Mammary epithelial cell (primary cell): ENCODE results near the gene ENTHD1.

Experiments used
- EZH2 ChIP-seq: IDR thresholded peaks from 2 replicates; pipeline ENCODE4 v1.6.1; 2012; ENCODE audit warnings: low read length, inconsistent platforms, borderline replicate concordance
- TF ChIP-seq, protein P1 (sequence below), 2 donors: IDR thresholded peaks in 1 of 2; conservative IDR thresholded peaks in 1 of 2; 2 replicates each; pipeline ENCODE4 v1.5.1; 2011 to 2012; ENCODE audit warnings: inconsistent platforms in 2 of 2, low read length in 2 of 2, mild to moderate bottlenecking in 2 of 2, control low read depth in 1 of 2, low read depth in 1 of 2; ENCODE audit not compliant: insufficient read depth in 1 of 2; ENCODE audit errors: extremely low read depth in 1 of 2

DNA sequence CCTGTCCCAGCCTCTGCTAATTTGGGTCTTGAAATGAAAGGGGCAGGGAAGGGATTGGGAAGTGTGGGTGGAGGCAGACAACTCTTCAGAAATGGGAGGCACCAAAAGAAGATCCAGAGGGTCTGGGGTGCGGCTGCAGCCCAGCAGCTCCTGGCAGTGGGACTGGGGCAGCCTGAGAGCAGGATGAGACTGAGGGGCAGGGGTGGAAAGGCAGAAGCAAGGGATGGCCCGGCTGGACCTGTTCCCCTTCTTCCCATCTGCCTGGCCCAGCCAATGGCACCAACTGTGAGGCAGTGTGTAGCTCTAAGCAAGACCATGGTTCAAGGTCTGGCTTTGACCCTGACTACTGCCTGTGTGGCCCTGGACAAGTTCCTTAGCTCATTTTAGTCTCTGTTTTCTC, 160.4 kb downstream of the ENTHD1 start:
- TF ChIP-seq, protein P1, sequence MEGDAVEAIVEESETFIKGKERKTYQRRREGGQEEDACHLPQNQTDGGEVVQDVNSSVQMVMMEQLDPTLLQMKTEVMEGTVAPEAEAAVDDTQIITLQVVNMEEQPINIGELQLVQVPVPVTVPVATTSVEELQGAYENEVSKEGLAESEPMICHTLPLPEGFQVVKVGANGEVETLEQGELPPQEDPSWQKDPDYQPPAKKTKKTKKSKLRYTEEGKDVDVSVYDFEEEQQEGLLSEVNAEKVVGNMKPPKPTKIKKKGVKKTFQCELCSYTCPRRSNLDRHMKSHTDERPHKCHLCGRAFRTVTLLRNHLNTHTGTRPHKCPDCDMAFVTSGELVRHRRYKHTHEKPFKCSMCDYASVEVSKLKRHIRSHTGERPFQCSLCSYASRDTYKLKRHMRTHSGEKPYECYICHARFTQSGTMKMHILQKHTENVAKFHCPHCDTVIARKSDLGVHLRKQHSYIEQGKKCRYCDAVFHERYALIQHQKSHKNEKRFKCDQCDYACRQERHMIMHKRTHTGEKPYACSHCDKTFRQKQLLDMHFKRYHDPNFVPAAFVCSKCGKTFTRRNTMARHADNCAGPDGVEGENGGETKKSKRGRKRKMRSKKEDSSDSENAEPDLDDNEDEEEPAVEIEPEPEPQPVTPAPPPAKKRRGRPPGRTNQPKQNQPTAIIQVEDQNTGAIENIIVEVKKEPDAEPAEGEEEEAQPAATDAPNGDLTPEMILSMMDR (conservative IDR thresholded peaks at IDR 0.05 in 1 of 2, IDR thresholded peaks at IDR 0.05 in 1 of 2; ENCODE audit: extremely low read depth in 1 of 2, insufficient read depth in 1 of 2, low read depth in 1 of 2, low read length in 2 of 2): no peak
- TF ChIP-seq EZH2: no peak
